SW 1271 (cell line): Measurements from ENCODE around the gene TET2.

Source experiments
- DNase-seq, 2 experiments: peaks; one replicate each; lab custom pipeline; 2025; lab: John Stamatoyannopoulos, UW

The TET2 gene

DNA sequence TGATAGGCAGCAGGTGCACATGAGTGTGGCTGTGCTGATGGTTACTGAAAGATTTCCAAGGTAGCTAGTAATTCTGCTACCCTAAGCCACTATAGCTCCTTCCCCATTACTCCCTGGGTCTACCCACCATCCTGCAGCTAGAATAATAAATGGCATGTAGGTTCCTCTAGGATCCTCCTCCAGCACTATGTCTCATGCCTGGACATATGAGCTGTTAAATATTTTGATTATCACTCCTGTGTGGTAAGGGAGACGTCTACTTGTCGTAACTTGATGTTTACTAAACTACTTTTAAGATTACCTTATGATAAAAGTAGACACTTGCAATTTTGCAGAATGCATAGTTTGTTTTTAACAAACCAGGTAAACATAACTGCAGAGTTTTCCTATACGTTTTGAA lies 35.5 kb downstream of the TET2 start:
- no peak for DNase-seq

- DNase-seq = no peak
These were observed 37.8 kb downstream of the TET2 start for GRCh38 chr4:105184316-105184980.

DNA sequence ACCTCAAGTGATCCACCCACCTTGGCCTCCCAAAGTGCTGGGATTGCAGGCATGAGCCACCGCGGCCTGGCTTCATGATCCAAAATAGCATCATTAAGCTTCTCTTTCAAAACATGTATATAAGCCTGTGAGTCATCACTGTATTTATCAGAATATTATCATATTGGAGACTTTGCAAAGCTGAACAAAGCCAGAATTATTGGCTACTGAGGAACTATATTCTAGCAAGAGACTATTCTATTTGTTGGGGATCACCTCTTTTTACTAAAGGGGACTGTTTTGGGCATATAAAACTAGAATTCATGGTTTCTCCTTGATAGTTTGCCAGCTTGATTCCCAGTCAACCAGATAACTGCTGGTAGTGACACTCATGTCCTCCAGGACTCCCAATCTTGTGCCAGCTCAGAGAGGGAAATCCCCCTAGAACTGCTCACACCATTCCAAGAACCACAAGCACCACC lies 40.1 kb downstream of the TET2 start:
- DNase-seq = peak in 1 of 2 experiments; percentile 2

DNA sequence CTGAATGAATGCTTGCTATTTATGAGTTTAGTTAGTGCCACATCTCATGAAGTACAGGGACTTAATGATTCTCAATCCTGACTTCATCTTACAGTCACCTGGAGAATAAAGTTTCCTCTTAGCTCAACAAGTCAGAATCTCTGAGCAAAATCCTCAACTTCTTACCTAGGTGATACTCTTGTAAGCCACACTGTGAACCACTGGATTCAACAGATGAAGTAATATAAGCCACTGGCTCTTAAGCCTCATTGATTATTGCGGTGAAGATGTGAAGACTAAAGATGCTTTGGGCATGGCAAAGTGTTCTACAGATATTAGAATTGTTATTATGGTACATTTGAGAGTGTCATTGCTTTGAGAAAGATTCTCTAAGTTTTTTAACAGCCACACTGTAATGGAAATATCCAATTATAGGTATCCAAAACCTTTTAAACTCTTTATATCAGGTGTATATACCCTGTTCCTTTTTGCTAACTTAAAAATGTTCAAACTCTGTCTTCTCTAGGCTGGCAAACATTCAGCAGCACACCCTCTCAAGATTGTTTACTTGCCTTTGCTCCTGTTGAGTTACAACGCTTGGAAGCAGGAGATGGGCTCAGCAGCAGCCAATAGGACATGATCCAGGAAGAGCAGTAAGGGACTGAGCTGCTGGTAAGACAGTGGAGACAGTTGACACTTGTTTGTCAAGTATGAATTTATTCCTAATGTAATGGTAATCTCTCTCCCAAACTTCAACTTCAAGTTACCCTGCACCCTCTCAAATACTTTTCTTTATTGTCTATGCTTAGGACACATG lies 43.4 kb downstream of the TET2 start:
- no peak for DNase-seq

GRCh38 chr4:105191621-105192210 lies 45.0 kb downstream of the TET2 start:
- DNase-seq = no peak

DNA sequence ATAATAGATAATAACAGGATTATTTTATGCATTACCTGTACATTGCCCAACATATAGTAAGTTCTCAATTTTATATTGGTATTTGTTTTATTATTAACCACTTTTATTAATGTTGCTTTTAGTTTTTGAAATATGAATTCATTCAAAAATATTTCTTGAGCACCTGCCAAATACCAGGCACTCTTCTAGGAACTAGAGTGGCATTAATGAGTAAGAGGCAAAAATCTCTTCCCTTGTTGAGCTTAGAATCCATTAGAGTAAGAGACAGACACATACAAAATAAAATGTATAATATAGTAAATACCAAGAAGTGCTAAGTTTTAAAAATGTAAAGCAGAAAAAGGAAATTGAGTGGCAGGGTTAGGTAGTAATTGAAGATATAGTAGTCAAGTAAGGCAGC lies 45.8 kb downstream of the TET2 start:
- no peak for DNase-seq

- DNase-seq = no peak
These were observed 46.2 kb downstream of the TET2 start for GRCh38 chr4:105192910-105193309.

GRCh38 chr4:105193536-105193935 lies 46.9 kb downstream of the TET2 start:
- no peak for DNase-seq

GRCh38 chr4:105194328-105195231 lies 47.9 kb downstream of the TET2 start:
- DNase-seq = peak in 1 of 2 experiments; percentile 20

DNA sequence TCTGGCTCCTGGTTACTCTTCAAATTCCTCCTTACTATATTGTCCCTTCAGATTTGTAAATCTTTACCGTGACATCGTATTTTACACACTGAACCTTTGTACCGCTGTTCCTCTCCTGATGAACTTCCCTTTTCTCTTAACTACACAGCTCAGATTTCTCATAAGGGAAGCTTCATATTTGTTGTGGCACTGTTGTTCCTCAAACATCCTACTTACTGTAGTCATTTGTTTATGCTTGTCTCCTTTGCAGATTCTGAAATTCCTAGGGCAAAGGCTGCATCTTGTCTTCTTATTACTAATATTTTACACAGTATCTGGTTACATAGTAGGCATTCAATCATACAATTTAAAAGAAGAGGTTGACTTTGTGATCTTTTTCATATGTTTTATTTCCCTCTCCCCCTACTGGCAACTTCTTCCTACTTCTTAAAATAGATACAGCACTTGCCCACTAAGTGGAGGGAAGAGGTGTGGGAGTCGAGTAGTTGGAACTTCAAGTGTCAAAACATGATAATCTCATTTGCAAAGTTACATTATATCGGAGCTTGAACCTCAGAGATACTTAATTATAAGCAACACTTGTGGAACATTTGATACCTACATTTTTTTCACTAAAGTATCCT lies 50.0 kb downstream of the TET2 start:
- peak in 1 of 2 experiments; percentile 24 for DNase-seq

- no peak for DNase-seq
These were observed 51.1 kb downstream of the TET2 start for GRCh38 chr4:105197777-105198176.

- no peak for DNase-seq
These were observed 51.9 kb downstream of the TET2 start for GRCh38 chr4:105198541-105198940.

DNA sequence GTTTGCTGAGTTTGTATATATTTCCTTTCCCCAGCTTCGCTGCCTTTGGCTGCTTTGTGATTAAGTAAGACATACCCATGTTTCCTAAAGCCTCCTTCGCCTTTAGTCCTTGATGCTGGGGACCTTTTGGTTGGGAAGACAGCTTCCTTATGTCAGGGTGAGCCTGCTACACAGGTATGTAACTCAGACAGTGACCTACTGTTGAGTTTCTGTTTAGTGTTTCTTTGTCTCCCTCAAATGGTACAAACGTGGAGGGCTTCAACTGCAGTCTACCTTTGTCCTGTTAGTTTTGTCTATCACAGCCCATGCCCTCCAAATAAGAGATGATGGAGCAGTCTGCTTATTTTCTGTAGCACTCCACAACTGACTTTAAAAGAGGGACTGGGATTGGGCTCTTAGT lies 59.5 kb downstream of the TET2 start:
- no peak for DNase-seq

DNA sequence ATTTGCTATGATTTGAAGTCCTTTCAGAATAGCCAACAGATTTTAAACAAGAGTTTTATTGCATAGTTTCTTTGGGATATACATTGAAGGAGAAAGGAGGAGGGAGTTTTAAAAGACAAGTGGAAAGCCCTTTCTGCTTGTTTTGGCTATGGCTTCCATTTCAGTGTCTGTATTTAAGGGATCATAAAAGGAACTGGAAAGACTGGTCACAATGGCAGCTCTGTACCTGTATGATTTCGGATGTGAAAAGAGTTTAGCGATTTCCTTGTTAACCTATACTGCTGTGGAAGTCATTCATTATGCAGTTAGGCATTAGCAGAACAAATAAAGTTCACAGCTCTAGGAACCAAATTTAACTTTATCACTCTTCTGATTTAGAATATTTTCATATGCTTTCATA lies 60.7 kb downstream of the TET2 start:
- no peak for DNase-seq

GRCh38 chr4:105208561-105208960 lies 61.9 kb downstream of the TET2 start:
- DNase-seq = no peak

- no peak for DNase-seq
These were observed 64.2 kb downstream of the TET2 start for GRCh38 chr4:105210916-105211315.

- no peak for DNase-seq
These were observed 69.1 kb downstream of the TET2 start for GRCh38 chr4:105215609-105216313.

DNA sequence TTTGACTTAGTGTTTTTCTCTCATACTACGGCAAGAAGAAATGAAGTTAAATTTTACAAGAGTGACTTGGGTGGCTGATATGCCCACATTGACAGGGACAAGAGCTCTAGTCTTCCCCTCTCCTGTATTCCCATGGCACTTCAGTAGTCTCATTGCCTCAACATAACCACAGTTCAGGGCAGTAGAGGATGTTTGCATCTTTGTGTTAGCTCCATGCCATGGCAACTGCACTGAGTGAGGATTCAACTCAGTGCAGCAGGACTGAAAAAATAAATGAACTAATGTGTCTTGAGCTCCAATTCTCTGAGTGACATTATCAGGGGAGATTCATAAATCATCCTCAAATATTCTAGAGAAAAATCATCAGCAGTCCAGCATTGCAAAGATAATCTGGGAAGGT lies 78.8 kb downstream of the TET2 start:
- DNase-seq = no peak

DNA sequence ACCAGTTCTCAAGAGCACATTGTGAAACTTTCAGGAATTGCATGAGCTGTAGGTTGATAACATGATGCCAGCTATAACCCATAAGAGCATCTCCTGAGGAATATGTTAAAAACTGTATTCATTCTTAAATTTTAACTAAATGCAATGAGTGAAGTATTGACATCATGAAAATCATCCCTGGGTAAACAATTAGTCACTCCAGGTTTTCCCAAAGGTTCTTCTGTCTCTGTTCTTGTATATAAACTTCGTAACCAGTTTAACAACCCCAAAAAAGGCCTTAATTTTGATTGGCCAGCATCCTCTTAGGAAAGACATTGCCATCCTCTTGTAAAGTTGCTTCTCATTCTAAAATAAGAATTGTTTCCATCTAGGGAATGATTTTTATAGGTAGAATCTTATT lies 80.4 kb downstream of the TET2 start:
- DNase-seq = no peak

- no peak for DNase-seq
These were observed 83.6 kb downstream of the TET2 start for GRCh38 chr4:105230287-105230686.

- no peak for DNase-seq
These were observed 85.7 kb downstream of the TET2 start for GRCh38 chr4:105232374-105232773.
